Measurements from ENCODE around the gene PTPRA. TPM values are rescaled to one million over a fixed set of nuclear protein-coding genes. Genes with fewer than 3 reads are reported as not detected.
A peak's percentile ranks its signal among the peaks of the same experiment; 100 is the strongest.

Gene PTPRA
- total and polyA plus RNA-seq, 4 donors = 8.7 to 24.3 (median 15.7) TPM

DNA sequence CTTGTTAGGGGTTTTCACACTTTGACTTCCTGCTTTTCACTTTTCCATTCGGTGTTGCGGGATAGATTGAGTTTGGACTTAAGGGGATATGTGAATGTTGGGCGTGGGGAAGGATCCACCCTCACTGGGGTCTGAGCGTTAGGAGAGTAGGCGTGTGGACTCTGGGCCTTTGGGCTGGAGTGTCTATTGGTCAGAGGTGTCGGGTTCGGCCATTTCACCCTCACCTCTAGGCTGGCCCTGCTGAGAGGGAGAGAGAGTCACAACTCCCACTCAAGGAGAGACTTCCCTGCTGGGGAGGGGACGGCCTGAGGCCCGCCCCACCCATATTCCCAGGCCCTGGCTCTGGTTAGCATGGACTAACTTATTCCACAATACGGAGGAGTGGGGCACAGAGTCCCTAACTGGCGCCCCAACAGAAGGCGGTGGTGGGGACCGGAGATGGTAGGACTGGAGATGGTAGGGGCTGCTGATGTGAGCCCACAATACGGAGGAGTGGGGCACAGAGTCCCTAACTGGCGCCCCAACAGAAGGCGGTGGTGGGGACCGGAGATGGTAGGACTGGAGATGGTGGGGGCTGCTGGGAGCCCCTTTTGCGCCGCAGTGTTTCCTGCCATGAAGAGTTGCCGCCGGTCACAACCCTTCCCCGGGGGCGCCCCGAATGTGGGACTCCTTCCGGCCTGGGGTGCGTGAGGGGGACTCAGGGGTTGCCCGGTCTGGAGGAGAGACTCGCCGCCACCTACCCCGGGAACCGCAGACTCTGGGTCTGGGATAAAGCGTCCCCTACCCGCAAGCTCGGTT is 1.4 kb upstream of the PTPRA start:
- 20% methylated on average over 34 of the region's 34 CpGs for WGBS
- Histone ChIP-seq H3K27me3 (ENCODE audit: control insufficient read depth in 4 of 4, insufficient read depth in 4 of 4, low read length in 3 of 4) (no peaks in the 10 kb centered on the region), H3K9ac (ENCODE audit: low read depth in 1 of 2, low read length in 2 of 2) (no peak overlapping the region), H3K4me3 (ENCODE audit: low read depth in 1 of 3, low read length in 3 of 3) (peak overlapping the region in 2 of 3 donors; percentile 75 to 91), H3K27ac (ENCODE audit: low read depth in 1 of 2, low read length in 2 of 2) (no peak overlapping the region), H3K36me3 (ENCODE audit: control insufficient read depth in 4 of 4, insufficient read depth in 3 of 4, low read depth in 1 of 4, low read length in 3 of 4) (no peaks in the 10 kb centered on the region), H3K9me3 (ENCODE audit: control insufficient read depth in 4 of 4, low read length in 3 of 4) (no peaks in the 10 kb centered on the region), H3K4me1 (ENCODE audit: control insufficient read depth in 4 of 4, insufficient read depth in 4 of 4, low read length in 3 of 4) (peaks cover 4 to 28% (median 21%) of the 10 kb centered on the region in 4 donors)
- TF ChIP-seq GABPA (IDR thresholded peaks at IDR 0.05 in 1 of 2, conservative IDR thresholded peaks at IDR 0.05 in 1 of 2) (no peak), SP1 (IDR thresholded peaks at IDR 0.05) (no peak), FOXA1 (IDR thresholded peaks at IDR 0.05) (no peak), NR2F2 (IDR thresholded peaks at IDR 0.05) (no peak), EGR1 (IDR thresholded peaks at IDR 0.05; ENCODE audit: low read depth in 2 of 2) (no peak), YY1 (IDR thresholded peaks at IDR 0.05) (no peak), FOXA2 (IDR thresholded peaks at IDR 0.05) (no peak)
- TF ChIP-seq, protein P1, sequence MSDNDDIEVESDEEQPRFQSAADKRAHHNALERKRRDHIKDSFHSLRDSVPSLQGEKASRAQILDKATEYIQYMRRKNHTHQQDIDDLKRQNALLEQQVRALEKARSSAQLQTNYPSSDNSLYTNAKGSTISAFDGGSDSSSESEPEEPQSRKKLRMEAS (IDR thresholded peaks at IDR 0.05) = no peak
- TF ChIP-seq, protein P2, sequence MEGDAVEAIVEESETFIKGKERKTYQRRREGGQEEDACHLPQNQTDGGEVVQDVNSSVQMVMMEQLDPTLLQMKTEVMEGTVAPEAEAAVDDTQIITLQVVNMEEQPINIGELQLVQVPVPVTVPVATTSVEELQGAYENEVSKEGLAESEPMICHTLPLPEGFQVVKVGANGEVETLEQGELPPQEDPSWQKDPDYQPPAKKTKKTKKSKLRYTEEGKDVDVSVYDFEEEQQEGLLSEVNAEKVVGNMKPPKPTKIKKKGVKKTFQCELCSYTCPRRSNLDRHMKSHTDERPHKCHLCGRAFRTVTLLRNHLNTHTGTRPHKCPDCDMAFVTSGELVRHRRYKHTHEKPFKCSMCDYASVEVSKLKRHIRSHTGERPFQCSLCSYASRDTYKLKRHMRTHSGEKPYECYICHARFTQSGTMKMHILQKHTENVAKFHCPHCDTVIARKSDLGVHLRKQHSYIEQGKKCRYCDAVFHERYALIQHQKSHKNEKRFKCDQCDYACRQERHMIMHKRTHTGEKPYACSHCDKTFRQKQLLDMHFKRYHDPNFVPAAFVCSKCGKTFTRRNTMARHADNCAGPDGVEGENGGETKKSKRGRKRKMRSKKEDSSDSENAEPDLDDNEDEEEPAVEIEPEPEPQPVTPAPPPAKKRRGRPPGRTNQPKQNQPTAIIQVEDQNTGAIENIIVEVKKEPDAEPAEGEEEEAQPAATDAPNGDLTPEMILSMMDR (IDR thresholded peaks at IDR 0.05; ENCODE audit: low read depth, low read length, missing input control) = no peak
- TF ChIP-seq, protein P3, sequence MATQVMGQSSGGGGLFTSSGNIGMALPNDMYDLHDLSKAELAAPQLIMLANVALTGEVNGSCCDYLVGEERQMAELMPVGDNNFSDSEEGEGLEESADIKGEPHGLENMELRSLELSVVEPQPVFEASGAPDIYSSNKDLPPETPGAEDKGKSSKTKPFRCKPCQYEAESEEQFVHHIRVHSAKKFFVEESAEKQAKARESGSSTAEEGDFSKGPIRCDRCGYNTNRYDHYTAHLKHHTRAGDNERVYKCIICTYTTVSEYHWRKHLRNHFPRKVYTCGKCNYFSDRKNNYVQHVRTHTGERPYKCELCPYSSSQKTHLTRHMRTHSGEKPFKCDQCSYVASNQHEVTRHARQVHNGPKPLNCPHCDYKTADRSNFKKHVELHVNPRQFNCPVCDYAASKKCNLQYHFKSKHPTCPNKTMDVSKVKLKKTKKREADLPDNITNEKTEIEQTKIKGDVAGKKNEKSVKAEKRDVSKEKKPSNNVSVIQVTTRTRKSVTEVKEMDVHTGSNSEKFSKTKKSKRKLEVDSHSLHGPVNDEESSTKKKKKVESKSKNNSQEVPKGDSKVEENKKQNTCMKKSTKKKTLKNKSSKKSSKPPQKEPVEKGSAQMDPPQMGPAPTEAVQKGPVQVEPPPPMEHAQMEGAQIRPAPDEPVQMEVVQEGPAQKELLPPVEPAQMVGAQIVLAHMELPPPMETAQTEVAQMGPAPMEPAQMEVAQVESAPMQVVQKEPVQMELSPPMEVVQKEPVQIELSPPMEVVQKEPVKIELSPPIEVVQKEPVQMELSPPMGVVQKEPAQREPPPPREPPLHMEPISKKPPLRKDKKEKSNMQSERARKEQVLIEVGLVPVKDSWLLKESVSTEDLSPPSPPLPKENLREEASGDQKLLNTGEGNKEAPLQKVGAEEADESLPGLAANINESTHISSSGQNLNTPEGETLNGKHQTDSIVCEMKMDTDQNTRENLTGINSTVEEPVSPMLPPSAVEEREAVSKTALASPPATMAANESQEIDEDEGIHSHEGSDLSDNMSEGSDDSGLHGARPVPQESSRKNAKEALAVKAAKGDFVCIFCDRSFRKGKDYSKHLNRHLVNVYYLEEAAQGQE (IDR thresholded peaks at IDR 0.05) = no peak
- no peak for DNase-seq (ENCODE audit: low spot score)

DNA sequence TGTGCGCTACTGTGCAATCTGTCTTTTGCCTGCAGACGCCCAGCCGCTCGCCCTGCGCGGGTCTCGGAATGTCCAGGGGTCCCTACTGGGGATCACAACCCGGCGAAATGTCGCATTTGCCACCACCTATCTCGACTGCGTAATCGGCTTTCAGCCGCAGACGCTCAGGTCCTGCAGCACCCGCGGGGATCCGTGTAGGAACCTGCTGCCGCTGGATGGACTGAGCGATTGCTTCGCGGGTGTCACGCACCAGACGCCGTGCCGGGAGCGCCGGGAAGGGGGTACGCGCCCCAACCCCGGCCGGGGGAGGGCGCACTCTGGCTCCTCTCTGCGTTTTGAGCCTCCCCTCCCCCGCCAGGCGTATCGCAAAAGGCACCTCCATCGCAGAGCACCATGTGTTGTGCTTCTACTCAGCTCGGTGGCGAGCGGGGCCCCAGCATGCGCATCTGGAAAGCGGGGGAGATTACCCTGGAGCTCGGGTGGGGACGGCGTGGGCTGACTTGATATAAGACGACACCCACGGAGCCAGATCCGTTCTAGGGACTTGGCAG is 747 bp upstream of the PTPRA start:
- peak overlapping the region; percentile 68 to 91 (median 75) for H3K4me3 ChIP-seq (ENCODE audit: low read depth in 1 of 3, low read length in 3 of 3)
- H3K9ac ChIP-seq (ENCODE audit: low read depth in 1 of 2, low read length in 2 of 2) = peak overlapping the region; percentile 33 to 64
- peak; percentile 81 for DNase-seq (ENCODE audit: low spot score)
- no peak overlapping the region for H3K27ac ChIP-seq (ENCODE audit: low read depth in 1 of 2, low read length in 2 of 2)
- no peaks in the 10 kb centered on the region for H3K9me3 ChIP-seq (ENCODE audit: control insufficient read depth in 4 of 4, low read length in 3 of 4)
- H3K4me1 ChIP-seq (ENCODE audit: control insufficient read depth in 4 of 4, insufficient read depth in 4 of 4, low read length in 3 of 4) = peaks cover 4 to 28% (median 21%) of the 10 kb centered on the region in 4 donors
- peak in 1 of 2 donors; percentile 28 for TF ChIP-seq RAD21 (IDR thresholded peaks at IDR 0.05)
- TF ChIP-seq NR2F2 (IDR thresholded peaks at IDR 0.05) = no peak
- no peak for TF ChIP-seq SP1 (IDR thresholded peaks at IDR 0.05)
- TF ChIP-seq TAF1 (conservative IDR thresholded peaks at IDR 0.05) = no peak
- TF ChIP-seq, protein P4, sequence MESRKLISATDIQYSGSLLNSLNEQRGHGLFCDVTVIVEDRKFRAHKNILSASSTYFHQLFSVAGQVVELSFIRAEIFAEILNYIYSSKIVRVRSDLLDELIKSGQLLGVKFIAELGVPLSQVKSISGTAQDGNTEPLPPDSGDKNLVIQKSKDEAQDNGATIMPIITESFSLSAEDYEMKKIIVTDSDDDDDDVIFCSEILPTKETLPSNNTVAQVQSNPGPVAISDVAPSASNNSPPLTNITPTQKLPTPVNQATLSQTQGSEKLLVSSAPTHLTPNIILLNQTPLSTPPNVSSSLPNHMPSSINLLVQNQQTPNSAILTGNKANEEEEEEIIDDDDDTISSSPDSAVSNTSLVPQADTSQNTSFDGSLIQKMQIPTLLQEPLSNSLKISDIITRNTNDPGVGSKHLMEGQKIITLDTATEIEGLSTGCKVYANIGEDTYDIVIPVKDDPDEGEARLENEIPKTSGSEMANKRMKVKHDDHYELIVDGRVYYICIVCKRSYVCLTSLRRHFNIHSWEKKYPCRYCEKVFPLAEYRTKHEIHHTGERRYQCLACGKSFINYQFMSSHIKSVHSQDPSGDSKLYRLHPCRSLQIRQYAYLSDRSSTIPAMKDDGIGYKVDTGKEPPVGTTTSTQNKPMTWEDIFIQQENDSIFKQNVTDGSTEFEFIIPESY (IDR thresholded peaks at IDR 0.05) = no peak
- TF ChIP-seq, protein P2 (IDR thresholded peaks at IDR 0.05; ENCODE audit: low read depth, low read length, missing input control) = peak; percentile 6
- no peaks in the 10 kb centered on the region for H3K27me3 ChIP-seq (ENCODE audit: control insufficient read depth in 4 of 4, insufficient read depth in 4 of 4, low read length in 3 of 4)
- under 1% methylated on average over 49 of the region's 49 CpGs for WGBS
- H3K36me3 ChIP-seq (ENCODE audit: control insufficient read depth in 4 of 4, insufficient read depth in 3 of 4, low read depth in 1 of 4, low read length in 3 of 4) = no peaks in the 10 kb centered on the region
